Osteoblast (primary cell): ENCODE results near the gene PVR. TPM values are rescaled to one million over a fixed set of nuclear protein-coding genes. Genes with fewer than 3 reads are reported as not detected.
"Not testable (repeated sequence)": the region's sequence is repeated elsewhere in the genome, so short reads cannot be mapped to it uniquely, and the experiment has no call there.

Experiments
- DNase-seq: peaks from one replicate; pipeline ENCODE4 v3.0.0; 2011; ENCODE audit warnings: low spot score, mixed read lengths; ENCODE audit not compliant: insufficient read length; ENCODE audit errors: missing footprints
- H2AFZ ChIP-seq: 2 replicates; pipeline ENCODE4 v1.6.0; 2011; ENCODE audit warnings: mild to moderate bottlenecking, low read length
- H3K27ac ChIP-seq: 2 replicates; pipeline ENCODE4 v1.5.1; 2011; ENCODE audit warnings: mild to moderate bottlenecking, low read depth, low read length, moderate library complexity
- H3K27me3 ChIP-seq: 2 replicates; pipeline ENCODE4 v1.6.0; 2012; ENCODE audit warnings: mild to moderate bottlenecking, control low read depth, inconsistent platforms, low read length, moderate library complexity; ENCODE audit not compliant: insufficient read depth
- H3K36me3 ChIP-seq: 2 replicates; pipeline ENCODE4 v1.5.1; 2011; ENCODE audit warnings: mild to moderate bottlenecking, low read length, control low read depth, moderate library complexity; ENCODE audit not compliant: insufficient read depth
- H3K4me1 ChIP-seq: 2 replicates; pipeline ENCODE4 v1.5.1; 2011; ENCODE audit warnings: mild to moderate bottlenecking, low read length, control low read depth, moderate library complexity; ENCODE audit not compliant: insufficient read depth
- H3K4me2 ChIP-seq: 2 replicates; pipeline ENCODE4 v1.6.0; 2011; ENCODE audit warnings: mild to moderate bottlenecking, low read length; ENCODE audit not compliant: insufficient read depth
- H3K4me3 ChIP-seq: fragments of 200-600 bp; sonication (generic); 3 replicates; pipeline ENCODE4 v1.5.1; 2012; ENCODE audit warnings: mild to moderate bottlenecking, low read length, inconsistent platforms; ENCODE audit not compliant: insufficient read depth
- H3K79me2 ChIP-seq: 2 replicates; pipeline ENCODE4 v1.6.0; 2012; ENCODE audit warnings: mild to moderate bottlenecking, low read length, control low read depth, inconsistent platforms; ENCODE audit not compliant: insufficient read depth
- H3K9me3 ChIP-seq: 2 replicates; pipeline ENCODE4 v1.5.1; 2011; ENCODE audit warnings: low read depth, low read length, control low read depth
- H4K20me1 ChIP-seq: 2 replicates; pipeline ENCODE4 v1.6.0; 2012; ENCODE audit warnings: mild to moderate bottlenecking, low read length, control low read depth; ENCODE audit not compliant: insufficient read depth
- CTCF ChIP-seq: IDR thresholded peaks from 2 replicates; pipeline ENCODE4 v1.5.1; 2011; ENCODE audit warnings: mild to moderate bottlenecking, low read depth, low read length, moderate library complexity; ENCODE audit errors: extremely low read depth
- total RNA-seq: library from RNA; depleted of rRNA; stranded (reverse); fragments of >200 nt; gene quantifications from 2 replicates; pipeline ENCODE4 v1.2.3, GENCODE V29; 2012

The PVR gene
- total RNA-seq, 1 donor, result 53.6 TPM

GRCh38 chr19:44607917-44608316, 35.8 kb upstream of the PVR start:
- Histone ChIP-seq H3K27me3 (no peaks in the 10 kb centered on the region), H3K4me1 (peaks cover 32% of the 10 kb centered on the region), H3K27ac (peak overlapping the region; percentile 14), H3K36me3 (no peaks in the 10 kb centered on the region), H2AFZ (peak overlapping the region; percentile 29), H3K79me2 (no peaks in the 10 kb centered on the region), H3K4me3 (no peak overlapping the region), H4K20me1 (no peaks in the 10 kb centered on the region), H3K9me3 (no peaks in the 10 kb centered on the region), H3K4me2 (peak overlapping the region; percentile 43)
- TF ChIP-seq CTCF, result no peak
- no peak for DNase-seq

GRCh38 chr19:44608391-44608821, 35.3 kb upstream of the PVR start:
- Histone ChIP-seq H3K4me3 (no peak overlapping the region), H2AFZ (no peak overlapping the region), H4K20me1 (no peaks in the 10 kb centered on the region), H3K9me3 (no peaks in the 10 kb centered on the region), H3K27ac (peak overlapping the region; percentile 14), H3K4me2 (peak overlapping the region; percentile 43), H3K27me3 (no peaks in the 10 kb centered on the region), H3K79me2 (no peaks in the 10 kb centered on the region), H3K4me1 (peaks cover 28% of the 10 kb centered on the region), H3K36me3 (no peaks in the 10 kb centered on the region)
- no peak for DNase-seq
- TF ChIP-seq CTCF, result no peak

DNA sequence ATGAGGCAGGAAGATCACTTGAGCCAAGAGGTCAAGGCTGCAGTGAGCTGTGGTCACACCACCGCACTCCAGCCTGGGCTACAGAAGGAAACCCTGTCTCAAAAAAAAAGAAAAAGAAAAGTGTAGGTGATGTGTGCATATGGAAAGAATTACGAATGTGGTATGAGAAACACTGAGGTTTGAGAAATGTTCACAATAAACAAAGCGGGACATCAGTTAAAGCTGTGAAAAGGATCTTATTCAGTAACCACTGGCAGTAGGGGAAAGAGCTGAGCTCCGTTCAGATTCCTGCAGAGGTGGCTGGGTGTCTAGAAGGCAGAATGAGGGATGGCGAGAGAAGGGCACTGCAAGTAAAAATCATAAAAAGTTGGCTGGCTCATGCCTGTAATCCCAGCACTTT, 34.5 kb upstream of the PVR start:
- H3K27ac ChIP-seq, result no peak overlapping the region
- no peak for DNase-seq

DNA sequence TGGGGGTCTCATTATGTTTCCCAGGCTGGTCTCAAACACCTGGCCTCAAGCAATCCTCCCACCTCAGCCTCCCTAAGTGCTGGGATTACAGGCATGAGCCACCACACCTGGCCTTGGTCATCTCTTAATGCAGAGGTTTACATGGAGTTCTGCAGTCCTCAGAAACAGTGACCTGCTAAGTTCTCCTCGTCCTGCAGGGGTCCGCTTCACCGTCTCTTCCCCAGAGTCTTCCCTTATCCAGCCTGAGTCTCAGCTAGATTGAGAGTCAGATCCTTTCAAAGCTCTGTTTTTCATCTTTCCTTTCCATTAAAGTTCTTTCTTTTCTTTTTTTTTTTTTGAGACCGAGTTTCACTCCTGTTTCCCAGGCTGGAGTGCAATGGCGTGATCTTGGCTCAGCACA, 33.2 kb upstream of the PVR start:
- not testable (repeated sequence) for H3K79me2 ChIP-seq, H3K27me3 ChIP-seq, H3K4me3 ChIP-seq, H3K4me2 ChIP-seq, H3K36me3 ChIP-seq, H3K9me3 ChIP-seq, H4K20me1 ChIP-seq, H3K27ac ChIP-seq, H2AFZ ChIP-seq, DNase-seq
- TF ChIP-seq CTCF, result peak; percentile 52
- peaks cover 18% of the 10 kb centered on the region for H3K4me1 ChIP-seq

More for the DNA sequence above, 34.5 kb upstream of the PVR start:
- Histone ChIP-seq H3K9me3 (no peaks in the 10 kb centered on the region), H3K79me2 (no peaks in the 10 kb centered on the region), H3K4me2 (no peak overlapping the region), H2AFZ (no peak overlapping the region), H3K36me3 (no peaks in the 10 kb centered on the region), H3K27me3 (no peaks in the 10 kb centered on the region), H4K20me1 (no peaks in the 10 kb centered on the region), H3K4me1 (peaks cover 19% of the 10 kb centered on the region), H3K4me3 (no peak overlapping the region)
- no peak for TF ChIP-seq CTCF
